SK-N-SH (cell line): ENCODE measurements around the gene ADAMTS4. TPM values are rescaled to one million over a fixed set of nuclear protein-coding genes. Genes with fewer than 3 reads are reported as not detected.

Source experiments
- CTCF ChIA-PET: fragments of 300-600, 350-600 bp; formaldehyde crosslinking; extraction: SDS; loops from one replicate; lab custom pipeline; 2021; lab: Yijun Ruan, JAX
- POLR2A ChIA-PET: fragments of 350-600 bp; sonication (Branson Sonifier 250); formaldehyde crosslinking; extraction: SDS; loops from one replicate; lab custom pipeline; 2020; ENCODE audit warnings: antibody characterized with exemption, inconsistent platforms; lab: Yijun Ruan, JAX
- DNase-seq: peaks from one replicate; pipeline ENCODE4 v3.0.0; 2012
- H2AFZ ChIP-seq: fragments of 200-600 bp; sonication (generic); 2 replicates; pipeline ENCODE4 v1.8.1; 2016; ENCODE audit warnings: antibody characterized with exemption, mild to moderate bottlenecking, low read depth
- H3F3A ChIP-seq: fragments of 200-600 bp; sonication (generic); replicated peaks from 2 replicates; pipeline ENCODE3; 2016; ENCODE audit warnings: antibody characterized with exemption, mild to moderate bottlenecking; ENCODE audit not compliant: insufficient read depth
- H3K27ac ChIP-seq, 2 experiments: fragments of 200-500 bp in 1 of 2; fragments of 200-600 bp in 1 of 2; sonication (Bioruptor generic) in 1 of 2; sonication (generic), shearing (Covaris generic) in 1 of 2; 2 replicates each; pipeline versions ENCODE4 v1.5.1 to v1.6.1; 2014 to 2016; ENCODE audit warnings: low read depth in 2 of 2, inconsistent platforms in 1 of 2, low read length in 1 of 2, mild to moderate bottlenecking in 1 of 2, mixed read lengths in 1 of 2
- H3K27me3 ChIP-seq: fragments of 200-600 bp; sonication (generic), shearing (Covaris generic); 2 replicates; pipeline ENCODE4 v1.6.1; 2016; ENCODE audit warnings: mixed run types; ENCODE audit not compliant: insufficient read depth
- H3K36me3 ChIP-seq, 2 experiments: fragments of 200-500 bp in 1 of 2; fragments of 200-600 bp in 1 of 2; sonication (Bioruptor generic) in 1 of 2; sonication (generic) in 1 of 2; replicated peaks in 1 of 2; 2 replicates each; pipeline versions ENCODE3 to v1.5.1; 2014 to 2016; ENCODE audit warnings: low read length in 1 of 2, mild to moderate bottlenecking in 1 of 2; ENCODE audit not compliant: insufficient read depth in 2 of 2, control insufficient read depth in 1 of 2
- H3K4me1 ChIP-seq, 2 experiments: fragments of 200-500 bp in 1 of 2; fragments of 200-600 bp in 1 of 2; sonication (Bioruptor generic) in 1 of 2; sonication (generic), shearing (Covaris generic) in 1 of 2; 2 replicates each; pipeline versions ENCODE4 v1.5.1 to v1.6.1; 2014 to 2016; ENCODE audit warnings: low read depth in 1 of 2, low read length in 1 of 2, mixed run types in 1 of 2; ENCODE audit not compliant: insufficient read depth in 2 of 2, control insufficient read depth in 1 of 2
- H3K4me2 ChIP-seq: fragments of 200-600 bp; sonication (generic), shearing (Covaris generic); 2 replicates; pipeline ENCODE4 v1.6.1; 2017; ENCODE audit warnings: mixed run types
- H3K4me3 ChIP-seq, 2 experiments: fragments of 200-500 bp in 1 of 2; fragments of 200-600 bp in 1 of 2; sonication (Bioruptor generic) in 1 of 2; sonication (generic), shearing (Covaris generic) in 1 of 2; 2 replicates each; pipeline versions ENCODE4 v1.5.1 to v1.8.1; 2014 to 2016; ENCODE audit warnings: low read depth in 2 of 2, inconsistent platforms in 1 of 2, low read length in 1 of 2, mild to moderate bottlenecking in 1 of 2, mixed read lengths in 1 of 2, moderate library complexity in 1 of 2
- H3K79me2 ChIP-seq: fragments of 200-600 bp; sonication (generic); 2 replicates; pipeline ENCODE4 v1.8.1; 2017; ENCODE audit warnings: mild to moderate bottlenecking; ENCODE audit not compliant: insufficient read depth
- H3K9ac ChIP-seq: fragments of 200-600 bp; sonication (generic); 2 replicates; pipeline ENCODE4 v1.6.1; 2017; ENCODE audit warnings: mixed run types
- H3K9me2 ChIP-seq: fragments of 200-600 bp; sonication (generic); 2 replicates; pipeline ENCODE4 v1.6.1; 2017; ENCODE audit warnings: mixed run types
- H3K9me3 ChIP-seq: fragments of 200-600 bp; sonication (generic); 2 replicates; pipeline ENCODE4 v1.6.1; 2017; ENCODE audit warnings: mixed run types, mild to moderate bottlenecking, moderate library complexity
- H4K20me1 ChIP-seq: fragments of 200-600 bp; sonication (generic); 2 replicates; pipeline ENCODE4 v1.6.1; 2017; ENCODE audit warnings: mild to moderate bottlenecking, mixed run types; ENCODE audit not compliant: insufficient read depth
- CHD2 ChIP-seq: fragments of 150-350 bp; IDR thresholded peaks from 2 replicates; pipeline ENCODE4 v1.6.1; 2018; ENCODE audit warnings: low read length; ENCODE audit not compliant: partially characterized antibody
- EP300 ChIP-seq, 2 experiments: IDR thresholded peaks; 2 replicates each; pipeline versions ENCODE4 v1.4.0 to v1.6.1; 2012; ENCODE audit warnings: borderline replicate concordance in 1 of 2, low read depth in 1 of 2, low read length in 1 of 2
- FOSL2 ChIP-seq: IDR thresholded peaks from 2 replicates; pipeline ENCODE4 v1.4.0; 2012; ENCODE audit warnings: low read depth, mild to moderate bottlenecking, moderate library complexity, borderline replicate concordance
- GABPA ChIP-seq: IDR thresholded peaks from 2 replicates; pipeline ENCODE4 v1.4.0; 2012; ENCODE audit warnings: low read depth, mild to moderate bottlenecking
- MEF2A ChIP-seq: IDR thresholded peaks from 2 replicates; pipeline ENCODE4 v1.4.0; 2012; ENCODE audit warnings: low read depth, borderline replicate concordance
- MXI1 ChIP-seq: IDR thresholded peaks from 2 replicates; pipeline ENCODE4 v1.6.1; 2012; ENCODE audit warnings: mild to moderate bottlenecking, low read depth, low read length, improper control_type of control experiment
- POLR2AphosphoS5 ChIP-seq: IDR thresholded peaks from 2 replicates; pipeline ENCODE4 v1.6.1; 2012; ENCODE audit warnings: low read depth, low read length
- RAD21 ChIP-seq: IDR thresholded peaks from 2 replicates; pipeline ENCODE4 v1.6.1; 2012; ENCODE audit warnings: mild to moderate bottlenecking, low read length
- RCOR1 ChIP-seq: fragments of 150-350 bp; IDR thresholded peaks from 2 replicates; pipeline ENCODE4 v1.6.1; 2017; ENCODE audit warnings: antibody characterized with exemption, low read length
- TAF1 ChIP-seq: IDR thresholded peaks from 2 replicates; pipeline ENCODE4 v1.6.1; 2012; ENCODE audit warnings: low read depth, mild to moderate bottlenecking, low read length, moderate library complexity, borderline replicate concordance
- TCF12 ChIP-seq: IDR thresholded peaks from 2 replicates; pipeline ENCODE4 v1.4.0; 2012
- TEAD4 ChIP-seq: IDR thresholded peaks from 2 replicates; pipeline ENCODE4 v1.4.0; 2012; ENCODE audit warnings: mild to moderate bottlenecking, borderline replicate concordance; ENCODE audit not compliant: insufficient read depth
- YY1 ChIP-seq: IDR thresholded peaks from 2 replicates; pipeline ENCODE4 v1.4.0; 2012; ENCODE audit warnings: low read depth, mild to moderate bottlenecking
- WGBS: methylation state at CpG from one replicate; pipeline ENCODE4 v1.1.6; 2017; ENCODE audit warnings: low lambda C conversion rate; 5-methylcytosine and 5-hydroxymethylcytosine counted together
- polyA plus RNA-seq, 3 experiments: library from polyadenylated mRNA; depleted of rRNA; stranded (reverse); fragments of >200 nt; gene quantifications; 2 replicates each; pipeline ENCODE4 v1.2.3, GENCODE V29; 2012
- TF ChIP-seq, protein P1 (sequence below): IDR thresholded peaks from 2 replicates; pipeline ENCODE4 v1.4.0; 2012; ENCODE audit warnings: low read depth
- TF ChIP-seq, protein P2 (sequence below): IDR thresholded peaks from 2 replicates; pipeline ENCODE4 v1.4.0; 2012; ENCODE audit warnings: low read depth, borderline replicate concordance
- TF ChIP-seq, protein P3 (sequence below): IDR thresholded peaks from 2 replicates; pipeline ENCODE4; 2012
- TF ChIP-seq, protein P4 (sequence below): fragments of 200-600 bp; sonication (generic); IDR thresholded peaks from 2 replicates; pipeline ENCODE4 v1.6.1; 2017; ENCODE audit warnings: antibody characterized with exemption, mild to moderate bottlenecking, moderate library complexity

Gene ADAMTS4
- polyA plus RNA-seq, 1 of the 3 experiments (the other 2 are of a cell fraction): 1.2 TPM

DNA sequence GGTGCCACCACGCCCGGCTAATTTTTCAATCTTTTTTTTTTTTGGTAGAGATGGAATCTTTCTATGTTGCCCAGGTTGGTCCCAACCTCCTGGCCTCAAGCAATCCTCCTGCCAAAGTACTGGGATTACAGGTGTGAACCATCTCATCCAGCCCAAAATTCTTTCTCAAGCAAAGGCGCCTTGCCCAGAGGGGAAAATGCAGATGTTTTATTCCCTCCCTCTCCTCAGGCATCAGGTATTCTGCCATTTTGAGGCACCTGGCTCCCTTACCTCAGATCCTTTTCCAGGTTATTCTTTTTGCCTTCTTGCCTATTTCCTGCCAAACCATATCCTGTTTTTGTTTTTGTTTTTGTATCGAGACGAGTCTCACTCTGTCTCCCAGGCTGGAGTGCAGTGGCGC lies 10.5 kb downstream of the ADAMTS4 start:
- 89% methylated on average over 6 of the region's 6 CpGs for WGBS
- H2AFZ ChIP-seq: no peak overlapping the region
- H3K4me1 ChIP-seq: peaks cover 0 to 17% of the 10 kb centered on the region in 2 experiments; a peak in 3 of 4 replicates
- no peaks in the 10 kb centered on the region for H3K9me2 ChIP-seq
- peaks cover 0 to 19% of the 10 kb centered on the region in 2 experiments for H3K36me3 ChIP-seq
- no peak overlapping the region for H3K9ac ChIP-seq
- TF ChIP-seq YY1 (no peak), POLR2AphosphoS5 (no peak)
- TF ChIP-seq, protein P1, sequence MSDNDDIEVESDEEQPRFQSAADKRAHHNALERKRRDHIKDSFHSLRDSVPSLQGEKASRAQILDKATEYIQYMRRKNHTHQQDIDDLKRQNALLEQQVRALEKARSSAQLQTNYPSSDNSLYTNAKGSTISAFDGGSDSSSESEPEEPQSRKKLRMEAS: no peak
- POLR2A ChIA-PET: interaction anchor here (0.7 kb wide), 1 partner anchor 31 kb away, joined by 4 read pairs; no protein-coding TSS in a partner anchor
- no peak overlapping the region for H3K4me3 ChIP-seq
- no peaks in the 10 kb centered on the region for H3K27me3 ChIP-seq
- H3F3A ChIP-seq: peaks cover 5% of the 10 kb centered on the region
- H3K27ac ChIP-seq: no peak overlapping the region
- H3K4me2 ChIP-seq: no peak overlapping the region
- no peaks in the 10 kb centered on the region for H3K9me3 ChIP-seq
- no peaks in the 10 kb centered on the region for H3K79me2 ChIP-seq
- no peaks in the 10 kb centered on the region for H4K20me1 ChIP-seq
- CTCF ChIA-PET: no interaction called here
- no peak for DNase-seq

DNA sequence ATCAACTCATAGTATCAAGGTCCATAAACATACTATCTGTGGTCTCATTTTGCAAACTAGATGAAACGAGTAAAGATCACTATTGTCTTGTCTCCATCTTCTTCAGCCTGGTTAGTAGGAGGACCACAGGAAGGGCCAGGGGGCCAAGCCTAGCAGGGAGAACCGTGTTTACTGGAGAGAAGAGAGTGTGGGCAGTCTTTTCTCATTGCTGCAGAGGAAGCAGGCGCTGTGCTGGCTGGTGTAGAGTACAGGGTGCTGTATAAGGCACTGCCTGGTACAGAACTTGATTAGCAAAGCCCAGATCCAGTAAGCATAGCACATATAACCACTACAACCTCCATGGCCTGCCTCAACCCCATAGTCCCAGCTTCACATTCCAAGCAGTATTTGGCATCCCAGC lies 11.5 kb downstream of the ADAMTS4 start:
- Histone ChIP-seq H3K79me2 (no peaks in the 10 kb centered on the region), H3K9me3 (no peaks in the 10 kb centered on the region), H3K4me1 (peaks cover 0 to 10% of the 10 kb centered on the region in 2 experiments; a peak in 3 of 4 replicates), H3K4me3 (no peak overlapping the region), H4K20me1 (no peaks in the 10 kb centered on the region), H3K4me2 (no peak overlapping the region), H3K27me3 (no peaks in the 10 kb centered on the region), H3K9ac (no peak overlapping the region), H3K36me3 (peaks cover 0 to 15% of the 10 kb centered on the region in 2 experiments), H3K9me2 (no peaks in the 10 kb centered on the region), H3F3A (peaks cover 5% of the 10 kb centered on the region), H3K27ac (no peak overlapping the region), H2AFZ (no peak overlapping the region)
- DNase-seq: no peak
- ChIA-PET CTCF (interaction anchor here (2.2 kb wide), 1 partner anchor 22 kb away, joined by 10 read pairs; the partner anchor contains the start of gene PPOX), POLR2A (interaction anchor here (0.6 kb wide), 1 partner anchor 123 kb away, joined by 3 read pairs; no protein-coding TSS in a partner anchor)
- 89% methylated on average over 3 of the region's 3 CpGs for WGBS
- TF ChIP-seq, protein P2, sequence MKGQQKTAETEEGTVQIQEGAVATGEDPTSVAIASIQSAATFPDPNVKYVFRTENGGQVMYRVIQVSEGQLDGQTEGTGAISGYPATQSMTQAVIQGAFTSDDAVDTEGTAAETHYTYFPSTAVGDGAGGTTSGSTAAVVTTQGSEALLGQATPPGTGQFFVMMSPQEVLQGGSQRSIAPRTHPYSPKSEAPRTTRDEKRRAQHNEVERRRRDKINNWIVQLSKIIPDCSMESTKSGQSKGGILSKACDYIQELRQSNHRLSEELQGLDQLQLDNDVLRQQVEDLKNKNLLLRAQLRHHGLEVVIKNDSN: no peak
- TF ChIP-seq TAF1 (no peak), MXI1 (no peak), TEAD4 (no peak), RCOR1 (no peak), GABPA (no peak)

DNA sequence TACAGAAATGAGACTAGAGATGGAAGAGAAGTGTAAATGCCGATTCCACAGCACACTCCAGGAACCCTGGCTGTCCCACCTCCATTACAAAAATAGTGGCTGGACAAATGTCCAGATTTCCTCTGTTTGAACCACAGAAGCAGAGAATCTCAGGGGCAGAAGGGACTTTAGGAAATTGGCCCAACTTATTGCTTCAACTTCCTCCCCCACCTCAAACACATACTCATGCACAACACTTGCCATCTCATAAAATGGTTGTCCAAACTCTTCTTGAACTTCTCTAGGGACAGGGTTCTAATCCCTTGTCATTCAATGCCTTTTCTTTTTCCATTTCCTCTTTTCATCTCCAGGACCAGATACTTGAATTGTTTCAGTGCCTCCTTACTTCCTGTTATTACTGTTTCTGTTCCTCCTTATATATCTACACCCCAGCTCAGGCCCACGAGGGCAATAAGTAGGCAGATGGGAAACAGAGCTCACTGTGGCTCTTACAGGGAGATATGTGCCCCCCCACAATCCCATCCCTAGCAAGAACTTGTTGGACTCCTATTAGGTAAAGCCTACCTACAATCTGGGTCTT lies 13.0 kb downstream of the ADAMTS4 start:
- 75% methylated on average over 2 of the region's 2 CpGs for WGBS
- no peak overlapping the region for H3K4me3 ChIP-seq
- H3K27ac ChIP-seq: peak overlapping the region in 1 of 2 experiments; percentile 77; a peak in 2 of 4 replicates
- H3K9me2 ChIP-seq: no peaks in the 10 kb centered on the region
- no peak overlapping the region for H3K9ac ChIP-seq
- CTCF ChIA-PET: interaction anchor here (2.2 kb wide), 1 partner anchor 20 kb away, joined by 10 read pairs; the partner anchor contains the start of gene PPOX
- peaks cover 6% of the 10 kb centered on the region for H3F3A ChIP-seq
- POLR2A ChIA-PET: no interaction called here
- H3K79me2 ChIP-seq: no peaks in the 10 kb centered on the region
- DNase-seq: no peak
- H3K36me3 ChIP-seq: peaks cover 0 to 2% of the 10 kb centered on the region in 2 experiments
- H3K4me1 ChIP-seq: peaks cover 0 to 10% of the 10 kb centered on the region in 2 experiments; a peak in 3 of 4 replicates
- H2AFZ ChIP-seq: peak overlapping the region; percentile 43
- no peaks in the 10 kb centered on the region for H3K9me3 ChIP-seq
- H3K4me2 ChIP-seq: no peak overlapping the region
- no peaks in the 10 kb centered on the region for H3K27me3 ChIP-seq
- no peaks in the 10 kb centered on the region for H4K20me1 ChIP-seq
- TF ChIP-seq CHD2 (no peak), TCF12 (no peak), EP300 (IDR thresholded peaks at IDR 0.05; ENCODE audit: borderline replicate concordance in 1 of 2, low read depth in 1 of 2, low read length in 1 of 2) (no peak), FOSL2 (no peak), YY1 (no peak), MEF2A (no peak), RAD21 (no peak), TEAD4 (no peak), GABPA (no peak)
- TF ChIP-seq, protein P3, sequence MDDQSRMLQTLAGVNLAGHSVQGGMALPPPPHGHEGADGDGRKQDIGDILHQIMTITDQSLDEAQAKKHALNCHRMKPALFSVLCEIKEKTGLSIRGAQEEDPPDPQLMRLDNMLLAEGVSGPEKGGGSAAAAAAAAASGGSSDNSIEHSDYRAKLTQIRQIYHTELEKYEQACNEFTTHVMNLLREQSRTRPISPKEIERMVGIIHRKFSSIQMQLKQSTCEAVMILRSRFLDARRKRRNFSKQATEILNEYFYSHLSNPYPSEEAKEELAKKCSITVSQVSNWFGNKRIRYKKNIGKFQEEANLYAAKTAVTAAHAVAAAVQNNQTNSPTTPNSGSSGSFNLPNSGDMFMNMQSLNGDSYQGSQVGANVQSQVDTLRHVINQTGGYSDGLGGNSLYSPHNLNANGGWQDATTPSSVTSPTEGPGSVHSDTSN: no peak
- TF ChIP-seq, protein P4, sequence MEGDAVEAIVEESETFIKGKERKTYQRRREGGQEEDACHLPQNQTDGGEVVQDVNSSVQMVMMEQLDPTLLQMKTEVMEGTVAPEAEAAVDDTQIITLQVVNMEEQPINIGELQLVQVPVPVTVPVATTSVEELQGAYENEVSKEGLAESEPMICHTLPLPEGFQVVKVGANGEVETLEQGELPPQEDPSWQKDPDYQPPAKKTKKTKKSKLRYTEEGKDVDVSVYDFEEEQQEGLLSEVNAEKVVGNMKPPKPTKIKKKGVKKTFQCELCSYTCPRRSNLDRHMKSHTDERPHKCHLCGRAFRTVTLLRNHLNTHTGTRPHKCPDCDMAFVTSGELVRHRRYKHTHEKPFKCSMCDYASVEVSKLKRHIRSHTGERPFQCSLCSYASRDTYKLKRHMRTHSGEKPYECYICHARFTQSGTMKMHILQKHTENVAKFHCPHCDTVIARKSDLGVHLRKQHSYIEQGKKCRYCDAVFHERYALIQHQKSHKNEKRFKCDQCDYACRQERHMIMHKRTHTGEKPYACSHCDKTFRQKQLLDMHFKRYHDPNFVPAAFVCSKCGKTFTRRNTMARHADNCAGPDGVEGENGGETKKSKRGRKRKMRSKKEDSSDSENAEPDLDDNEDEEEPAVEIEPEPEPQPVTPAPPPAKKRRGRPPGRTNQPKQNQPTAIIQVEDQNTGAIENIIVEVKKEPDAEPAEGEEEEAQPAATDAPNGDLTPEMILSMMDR: no peak
- TF ChIP-seq, protein P1: no peak
